Fibroblast of lung (primary cell): ENCODE measurements around the gene ZNF20.

Experiments used
- CTCF ChIP-seq, 2 donors: IDR thresholded peaks in 1 of 2; conservative IDR thresholded peaks in 1 of 2; 1 replicate in 1 of 2; 2 replicates in 1 of 2; pipeline ENCODE4 v1.5.1; 2011 to 2012; ENCODE audit warnings: low read length in 2 of 2, control low read depth in 1 of 2, inconsistent platforms in 1 of 2, low read depth in 1 of 2, mild to moderate bottlenecking in 1 of 2
- EZH2 ChIP-seq: IDR thresholded peaks from 2 replicates; pipeline ENCODE4 v1.5.1; 2012; ENCODE audit warnings: low read length, control low read depth, mild to moderate bottlenecking; ENCODE audit errors: missing control alignments

DNA sequence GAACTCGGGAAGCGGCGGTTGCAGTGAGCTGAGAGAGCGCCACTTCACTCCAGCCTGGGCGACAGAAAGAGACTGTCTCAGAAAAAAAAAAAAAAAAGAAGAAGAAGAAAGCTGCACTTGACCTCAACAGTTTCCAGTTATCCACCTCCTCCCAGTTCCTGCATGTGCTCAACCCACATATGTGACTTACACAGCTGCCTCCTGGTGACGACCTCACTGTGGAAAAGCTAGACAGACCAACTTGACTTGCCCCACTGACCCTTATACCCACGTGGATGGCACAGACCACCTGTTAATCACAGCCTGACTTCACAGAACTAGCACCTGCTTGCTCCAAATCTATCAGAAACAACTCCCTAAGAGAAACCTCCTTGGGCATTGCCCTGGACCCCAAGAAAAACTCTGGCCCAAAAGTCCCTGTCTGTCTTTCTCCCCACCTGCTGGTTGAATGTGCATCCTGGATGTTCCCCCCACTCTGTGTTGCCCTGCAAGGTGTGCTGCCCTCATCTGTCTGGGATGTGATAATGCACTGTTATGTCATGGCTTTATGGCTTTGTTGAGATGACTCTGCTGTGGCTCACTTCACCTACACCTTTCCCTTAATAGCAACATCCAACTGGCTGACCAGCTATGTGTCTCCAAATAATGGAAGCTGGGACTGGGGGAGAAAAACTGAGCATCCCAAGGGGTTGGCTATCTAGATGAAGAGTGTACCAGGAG, 2.8 kb downstream of the ZNF20 start:
- TF ChIP-seq CTCF (conservative IDR thresholded peaks at IDR 0.05 in 1 of 2, IDR thresholded peaks at IDR 0.05 in 1 of 2; ENCODE audit: low read depth in 1 of 2, low read length in 2 of 2) (no peak), EZH2 (no peak)
